Activated T-helper 1 cell treated with anti-CD3 and anti-CD28 coated beads, Interleukin-2, amount 50 U/mL, for 16 hours (primary cell): ENCODE measurements around the gene UBAP2.
A peak's percentile ranks its signal among the peaks of the same experiment; 100 is the strongest.
"Not testable (repeated sequence)": the region's sequence is repeated elsewhere in the genome, so short reads cannot be mapped to it uniquely, and the experiment has no call there.

Experiments used
- DNase-seq, 2 donors: peaks; one replicate each; pipeline ENCODE4 v3.0.0-alpha.2; 2020; ENCODE audit warnings: low read depth in 1 of 2, low spot score in 1 of 2

Gene UBAP2

GRCh38 chr9:34049630-34050384 lies 1.1 kb upstream of the UBAP2 start:
- no peak for DNase-seq

- peak; percentile 17 to 27 for DNase-seq
Observed at GRCh38 chr9:34047864-34048726, 592 bp downstream of the UBAP2 start.

- DNase-seq, result no peak
Observed at GRCh38 chr9:34046784-34047379, 1.8 kb downstream of the UBAP2 start.

GRCh38 chr9:34045903-34046302 lies 2.8 kb downstream of the UBAP2 start:
- no peak for DNase-seq

- DNase-seq, result not testable (repeated sequence)
Observed at GRCh38 chr9:34042074-34042473, 6.6 kb downstream of the UBAP2 start.

GRCh38 chr9:34038851-34039250 lies 9.8 kb downstream of the UBAP2 start:
- not testable (repeated sequence) for DNase-seq

GRCh38 chr9:34037626-34038025 lies 11.1 kb downstream of the UBAP2 start:
- DNase-seq, result no peak

GRCh38 chr9:34036625-34037024 lies 12.1 kb downstream of the UBAP2 start:
- DNase-seq, result no peak

- no peak for DNase-seq
Observed at GRCh38 chr9:34035656-34036055, 13.0 kb downstream of the UBAP2 start.

- no peak for DNase-seq
Observed at GRCh38 chr9:34034698-34035065, 14.0 kb downstream of the UBAP2 start.

- DNase-seq, result no peak
Observed at GRCh38 chr9:34032631-34033030, 16.1 kb downstream of the UBAP2 start.

GRCh38 chr9:34027845-34028574 lies 20.7 kb downstream of the UBAP2 start:
- no peak for DNase-seq

GRCh38 chr9:34025811-34026210 lies 22.9 kb downstream of the UBAP2 start:
- DNase-seq, result no peak

- no peak for DNase-seq
Observed at GRCh38 chr9:34025062-34025461, 23.6 kb downstream of the UBAP2 start.

- DNase-seq, result not testable (repeated sequence)
Observed at GRCh38 chr9:34024476-34024875, 24.2 kb downstream of the UBAP2 start.

- no peak for DNase-seq
Observed at GRCh38 chr9:34016149-34016548, 32.5 kb downstream of the UBAP2 start.

- no peak for DNase-seq
Observed at GRCh38 chr9:34010979-34011378, 37.7 kb downstream of the UBAP2 start.

GRCh38 chr9:34001951-34002350 lies 46.7 kb downstream of the UBAP2 start:
- DNase-seq, result no peak

- no peak for DNase-seq
Observed at GRCh38 chr9:34001298-34001697, 47.4 kb downstream of the UBAP2 start.

- no peak for DNase-seq
Observed at GRCh38 chr9:33995449-33995848, 53.2 kb downstream of the UBAP2 start.

- DNase-seq, result no peak
Observed at GRCh38 chr9:33993104-33993503, 55.6 kb downstream of the UBAP2 start.
